ENCODE data around the gene RPL36AL. TPM values are rescaled to one million over a fixed set of nuclear protein-coding genes. Genes with fewer than 3 reads are reported as not detected.
A peak's percentile ranks its signal among the peaks of the same experiment; 100 is the strongest.
"Not testable (repeated sequence)": the region's sequence is repeated elsewhere in the genome, so short reads cannot be mapped to it uniquely, and the experiment has no call there.

The RPL36AL gene
- polyA plus RNA-seq: 100 to 1,000 TPM; 367 to 486 (median 378) TPM

GRCh38 chr14:49620182-49621113 lies at the start of gene RPL36AL, which contains the start of gene MGAT2:
Gene RPL36AL, minus strand, starts transcription at chr14:49620626. Its CDS starts 1,522 bp downstream, at chr14:49619104.
Gene MGAT2, plus strand, starts transcription at chr14:49620799. Its CDS starts 470 bp downstream, at chr14:49621269.
- H3K27ac ChIP-seq (ENCODE audit: low read depth, low read length): peak within 1 kb of the TSS; percentile 69
- 0 to 1% (median 0%) methylated on average over 82 to 85 of the region's 85 CpGs for WGBS, 3 donors

- WGBS, 3 donors: 54 to 88% (median 82%) methylated on average over 2 of the region's 2 CpGs
- H3K27ac ChIP-seq (ENCODE audit: low read depth, low read length): no peak overlapping the region
Observed at GRCh38 chr14:49659526-49660455, 39.4 kb upstream of the RPL36AL start.

GRCh38 chr14:49657500-49657899 lies 37.1 kb upstream of the RPL36AL start:
- not testable (repeated sequence) for H3K27ac ChIP-seq (ENCODE audit: low read depth, low read length)
- WGBS, 3 donors: 92 to 94% (median 93%) methylated on average over 6 of the region's 6 CpGs

- H3K27ac ChIP-seq (ENCODE audit: low read depth, low read length): no peak overlapping the region
- WGBS, 3 donors: 94 to 98% (median 97%) methylated on average over 3 of the region's 3 CpGs
Observed at GRCh38 chr14:49654511-49654910, 34.1 kb upstream of the RPL36AL start.

- 95 to 97% (median 97%) methylated on average over 6 of the region's 6 CpGs for WGBS, 3 donors
- no peak overlapping the region for H3K27ac ChIP-seq (ENCODE audit: low read depth, low read length)
Observed at GRCh38 chr14:49653508-49653907, 33.1 kb upstream of the RPL36AL start.

GRCh38 chr14:49642163-49642562 lies 21.7 kb upstream of the RPL36AL start:
- H3K27ac ChIP-seq (ENCODE audit: low read depth, low read length): no peak overlapping the region

- WGBS, 3 donors: 38 to 69% (median 62%) methylated on average over 8 of the region's 8 CpGs
Observed at GRCh38 chr14:49641697-49642129, 21.3 kb upstream of the RPL36AL start.

GRCh38 chr14:49640540-49641417 lies 20.4 kb upstream of the RPL36AL start:
- WGBS, 3 donors: 71 to 89% (median 85%) methylated on average over 7 of the region's 7 CpGs
- no peak overlapping the region for H3K27ac ChIP-seq (ENCODE audit: low read depth, low read length)

More at GRCh38 chr14:49641697-49642129, 21.3 kb upstream of the RPL36AL start:
- H3K27ac ChIP-seq (ENCODE audit: low read depth, low read length): no peak overlapping the region

- no peak overlapping the region for H3K27ac ChIP-seq (ENCODE audit: low read depth, low read length)
- 79 to 91% (median 87%) methylated on average over 3 of the region's 3 CpGs for WGBS, 3 donors
Observed at GRCh38 chr14:49637534-49638078, 17.2 kb upstream of the RPL36AL start.

- no peak overlapping the region for H3K27ac ChIP-seq (ENCODE audit: low read depth, low read length)
- WGBS, 3 donors: 63 to 68% (median 67%) methylated on average over 1 of the region's 1 CpG
Observed at GRCh38 chr14:49636866-49637265, 16.4 kb upstream of the RPL36AL start.

- WGBS, 3 donors: 0 to 1% (median 1%) methylated on average over 71 to 80 of the region's 80 CpGs
- peak within 1 kb of the TSS; percentile 65 for H3K27ac ChIP-seq (ENCODE audit: low read depth, low read length)
Observed at GRCh38 chr14:49634547-49635334, 14.3 kb upstream of the RPL36AL start, which contains the start of gene DNAAF2. Gene DNAAF2, minus strand, starts transcription at chr14:49635244. Its CDS starts 95 bp downstream, at chr14:49635149.

GRCh38 chr14:49633640-49634546 lies 13.5 kb upstream of the RPL36AL start:
- 0 to 1% (median 1%) methylated on average over 91 to 101 of the region's 101 CpGs for WGBS, 3 donors

GRCh38 chr14:49623941-49624839 lies 3.8 kb upstream of the RPL36AL start:
- WGBS, 3 donors: 54 to 77% (median 77%) methylated on average over 6 of the region's 6 CpGs
- no peak overlapping the region for H3K27ac ChIP-seq (ENCODE audit: low read depth, low read length)

More at GRCh38 chr14:49633640-49634546, 13.5 kb upstream of the RPL36AL start:
- peak overlapping the region; percentile 65 for H3K27ac ChIP-seq (ENCODE audit: low read depth, low read length)

- no peak overlapping the region for H3K27ac ChIP-seq (ENCODE audit: low read depth, low read length)
- WGBS, 3 donors: 37 to 52% (median 40%) methylated on average over 3 of the region's 3 CpGs
Observed at GRCh38 chr14:49623387-49623786, 3.0 kb upstream of the RPL36AL start.

Measured in adipose tissue (tissue), 3 donors.